Left ventricle myocardium inferior (tissue), 1 donor: ENCODE results near the gene ATP1A4. TPM values are rescaled to one million over a fixed set of nuclear protein-coding genes. Genes with fewer than 3 reads are reported as not detected.
"Not testable (repeated sequence)": the region's sequence is repeated elsewhere in the genome, so short reads cannot be mapped to it uniquely, and the experiment has no call there.

Experiments used
- DNase-seq: peaks from one replicate; pipeline ENCODE4 v3.0.0-alpha.2; 2020
- H3K27ac ChIP-seq: fragments of 200-600 bp; replicated peaks from 2 replicates; pipeline ENCODE4 v1.8.0; 2021
- H3K27me3 ChIP-seq: fragments of 200-600 bp; 2 replicates; pipeline ENCODE4 v1.8.0; 2021; ENCODE audit warnings: low read depth
- H3K36me3 ChIP-seq: fragments of 200-600 bp; 2 replicates; pipeline ENCODE4 v1.8.0; 2021
- H3K4me1 ChIP-seq: fragments of 200-600 bp; 2 replicates; pipeline ENCODE4 v1.8.0; 2021
- H3K4me3 ChIP-seq: fragments of 200-600 bp; 2 replicates; pipeline ENCODE4 v1.8.0; 2021; ENCODE audit warnings: mild to moderate bottlenecking, moderate library complexity
- H3K9me3 ChIP-seq: fragments of 200-600 bp; replicated peaks from 2 replicates; pipeline ENCODE4 v1.8.0; 2021
- intact Hi-C: fragments of 100-400 bp; cut with micrococcal nuclease; formaldehyde crosslinking; loops from one replicate; pipeline ENCODE4 v1.11.0; 2022
- total RNA-seq: library from RNA; stranded (reverse); fragmentation: NEBNext Ultra II Directional; extraction: Animal tissue kit (Norgen Biotek cat#: 25700); gene quantifications from one replicate; pipeline ENCODE4 v1.2.1, GENCODE V29; 2021
- TF ChIP-seq, protein P1 (sequence below): fragments of 200-600 bp; IDR thresholded peaks from 2 replicates; pipeline ENCODE4 v1.8.0; 2021; ENCODE audit warnings: antibody characterized with exemption, mild to moderate bottlenecking, borderline replicate concordance
- donor health status: DM: no; HTN: yes; CAD: no; lungs with severe emphysema.

ATP1A4 gene
- total RNA-seq, 1 donor from 2014 or later, result 0.11 TPM

DNA sequence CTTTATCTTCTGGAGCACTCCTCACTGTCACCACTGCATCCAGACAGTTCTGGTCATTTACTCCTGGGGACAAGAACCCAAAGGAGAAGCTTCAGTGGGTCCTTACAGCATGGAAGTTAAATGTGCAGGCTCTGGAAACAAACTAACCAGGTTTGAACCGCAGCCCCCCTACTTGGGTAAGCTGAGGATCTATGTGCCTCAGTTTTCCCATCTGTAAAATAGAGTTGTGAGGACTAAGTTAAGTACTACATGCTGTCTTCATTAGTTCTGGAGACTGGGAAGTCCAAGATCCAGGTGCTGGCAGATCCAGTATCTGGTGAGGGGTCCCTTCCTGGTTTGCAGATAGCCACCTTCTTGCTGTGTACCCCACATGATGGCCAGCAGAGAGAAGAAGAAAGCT lies 43.9 kb upstream of the ATP1A4 start:
- intact Hi-C loops, result no loop called here
- DNase-seq, result no peak

DNA sequence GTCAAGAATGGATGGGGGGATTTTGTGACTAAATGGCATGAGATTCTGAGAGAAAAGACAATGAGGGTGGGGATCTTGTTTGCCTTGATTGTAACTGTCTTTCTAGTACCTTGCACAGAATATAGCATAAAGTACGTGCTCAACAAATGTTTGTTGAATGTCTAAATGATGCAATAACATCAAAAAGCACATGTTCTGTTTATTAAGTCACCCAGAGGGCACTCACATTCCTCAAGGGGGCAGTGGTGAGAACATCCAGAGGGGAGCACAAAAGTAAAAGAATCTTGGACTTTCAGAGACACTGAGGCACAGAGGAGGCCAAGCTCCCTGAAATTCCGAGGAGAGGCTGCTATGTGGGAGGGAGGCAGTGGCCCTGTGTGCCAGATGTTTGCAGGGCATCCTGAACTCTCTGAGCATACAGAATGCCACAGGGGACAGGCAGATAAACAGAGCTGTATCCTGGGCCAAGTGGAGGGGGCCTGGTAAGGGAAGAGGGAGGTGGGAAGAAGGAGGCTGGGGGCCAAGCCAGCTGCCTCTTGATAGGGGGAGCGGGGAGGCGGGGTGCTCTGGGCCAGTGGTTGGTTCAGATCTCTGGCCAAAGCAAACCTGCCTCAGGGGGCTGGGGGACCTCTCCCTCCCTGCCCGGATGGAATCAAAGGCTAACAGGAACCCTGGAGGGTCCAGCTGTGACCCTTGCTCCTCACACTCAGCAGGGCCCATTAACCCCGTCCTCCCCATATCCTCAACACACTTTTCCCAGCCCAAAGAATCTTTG lies 42.3 kb upstream of the ATP1A4 start:
- Histone ChIP-seq H3K9me3 (no peaks in the 10 kb centered on the region), H3K27ac (peak overlapping the region; percentile 5), H3K4me1 (peaks cover 15% of the 10 kb centered on the region), H3K4me3 (no peak overlapping the region), H3K27me3 (peaks cover 5% of the 10 kb centered on the region), H3K36me3 (no peaks in the 10 kb centered on the region)
- TF ChIP-seq, protein P1, sequence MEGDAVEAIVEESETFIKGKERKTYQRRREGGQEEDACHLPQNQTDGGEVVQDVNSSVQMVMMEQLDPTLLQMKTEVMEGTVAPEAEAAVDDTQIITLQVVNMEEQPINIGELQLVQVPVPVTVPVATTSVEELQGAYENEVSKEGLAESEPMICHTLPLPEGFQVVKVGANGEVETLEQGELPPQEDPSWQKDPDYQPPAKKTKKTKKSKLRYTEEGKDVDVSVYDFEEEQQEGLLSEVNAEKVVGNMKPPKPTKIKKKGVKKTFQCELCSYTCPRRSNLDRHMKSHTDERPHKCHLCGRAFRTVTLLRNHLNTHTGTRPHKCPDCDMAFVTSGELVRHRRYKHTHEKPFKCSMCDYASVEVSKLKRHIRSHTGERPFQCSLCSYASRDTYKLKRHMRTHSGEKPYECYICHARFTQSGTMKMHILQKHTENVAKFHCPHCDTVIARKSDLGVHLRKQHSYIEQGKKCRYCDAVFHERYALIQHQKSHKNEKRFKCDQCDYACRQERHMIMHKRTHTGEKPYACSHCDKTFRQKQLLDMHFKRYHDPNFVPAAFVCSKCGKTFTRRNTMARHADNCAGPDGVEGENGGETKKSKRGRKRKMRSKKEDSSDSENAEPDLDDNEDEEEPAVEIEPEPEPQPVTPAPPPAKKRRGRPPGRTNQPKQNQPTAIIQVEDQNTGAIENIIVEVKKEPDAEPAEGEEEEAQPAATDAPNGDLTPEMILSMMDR, result peak; percentile 67
- intact Hi-C loops, result no loop called here
- DNase-seq, result no peak

More for the DNA sequence above, 43.9 kb upstream of the ATP1A4 start:
- Histone ChIP-seq H3K9me3 (no peaks in the 10 kb centered on the region), H3K36me3 (no peaks in the 10 kb centered on the region), H3K27me3 (peaks cover 5% of the 10 kb centered on the region), H3K4me1 (peaks cover 13% of the 10 kb centered on the region), H3K4me3 (no peak overlapping the region), H3K27ac (no peak overlapping the region)
- TF ChIP-seq, protein P1, result no peak

DNA sequence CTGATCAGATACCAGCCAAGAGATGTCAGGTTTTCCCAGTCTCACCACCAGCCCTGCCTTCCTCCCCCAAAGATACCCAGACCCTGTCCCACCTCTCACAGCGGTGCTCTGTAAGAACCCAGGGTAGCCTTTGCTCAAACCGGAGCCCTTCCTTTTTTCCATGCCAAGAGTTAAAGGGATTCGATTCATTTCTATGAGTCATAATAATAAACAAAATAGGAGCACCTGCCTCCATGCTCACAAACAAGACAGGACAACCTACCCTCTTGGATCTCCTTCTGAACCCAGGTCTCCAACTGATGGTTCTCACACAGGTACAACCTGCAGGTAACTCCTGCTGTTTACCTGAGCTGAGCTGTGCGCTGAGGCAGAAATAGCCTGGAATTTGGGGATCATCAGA lies 41.7 kb upstream of the ATP1A4 start:
- intact Hi-C loops, result no loop called here
- Histone ChIP-seq H3K9me3 (no peaks in the 10 kb centered on the region), H3K36me3 (no peaks in the 10 kb centered on the region), H3K4me3 (no peak overlapping the region), H3K4me1 (peaks cover 18% of the 10 kb centered on the region), H3K27me3 (peaks cover 5% of the 10 kb centered on the region), H3K27ac (peak overlapping the region; percentile 5)
- TF ChIP-seq, protein P1, result no peak
- no peak for DNase-seq

DNA sequence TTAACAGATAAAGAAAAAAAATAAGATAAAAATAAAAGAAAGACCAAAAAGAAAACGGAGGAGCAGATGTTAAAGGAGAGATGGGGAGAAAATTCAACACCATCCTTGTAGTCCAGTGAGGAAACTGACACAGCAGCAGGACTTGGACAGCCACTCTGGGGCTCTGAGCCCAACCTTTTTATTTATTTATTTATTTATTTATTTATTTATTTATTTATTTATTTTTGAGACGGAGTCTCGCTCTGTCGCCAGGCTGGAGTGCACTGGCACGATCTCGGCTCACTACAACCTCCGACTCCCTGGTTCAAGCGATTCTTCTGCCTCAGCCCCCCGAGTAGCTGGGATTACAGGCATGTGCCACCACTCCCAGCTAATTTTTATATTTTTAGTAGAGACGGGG lies 39.9 kb upstream of the ATP1A4 start:
- H3K4me3 ChIP-seq, DNase-seq, H3K36me3 ChIP-seq, intact Hi-C loops, H3K9me3 ChIP-seq, H3K27me3 ChIP-seq: not testable (repeated sequence)
- H3K4me1 ChIP-seq, result peaks cover 30% of the 10 kb centered on the region
- H3K27ac ChIP-seq, result peak overlapping the region; percentile 90

DNA sequence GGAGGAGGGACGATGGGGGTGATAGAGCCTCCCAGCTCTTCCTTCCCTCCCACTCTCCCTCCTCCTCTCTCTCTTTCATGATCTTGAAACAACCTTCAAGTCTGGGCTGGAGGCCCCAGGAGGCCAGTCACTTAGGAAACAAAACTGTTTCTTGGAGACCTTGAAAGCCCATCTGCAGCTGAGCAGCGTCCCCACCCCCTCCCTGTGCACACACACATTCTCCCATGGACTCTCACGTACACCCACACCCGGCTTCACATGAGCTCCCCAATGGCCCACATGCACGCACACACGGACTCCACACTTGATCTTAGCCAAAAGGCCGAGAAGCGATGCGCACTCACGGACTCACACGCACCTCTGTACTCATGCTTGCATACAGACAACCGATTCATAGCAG lies 39.0 kb upstream of the ATP1A4 start:
- intact Hi-C loops, result no loop called here
- H3K4me1 ChIP-seq, result peaks cover 39% of the 10 kb centered on the region
- H3K27me3 ChIP-seq, result peaks cover 5% of the 10 kb centered on the region
- TF ChIP-seq, protein P1, result no peak
- H3K36me3 ChIP-seq, result no peaks in the 10 kb centered on the region
- no peak overlapping the region for H3K4me3 ChIP-seq
- no peaks in the 10 kb centered on the region for H3K9me3 ChIP-seq
- peak overlapping the region; percentile 90 for H3K27ac ChIP-seq
- DNase-seq, result peak; percentile 45

DNA sequence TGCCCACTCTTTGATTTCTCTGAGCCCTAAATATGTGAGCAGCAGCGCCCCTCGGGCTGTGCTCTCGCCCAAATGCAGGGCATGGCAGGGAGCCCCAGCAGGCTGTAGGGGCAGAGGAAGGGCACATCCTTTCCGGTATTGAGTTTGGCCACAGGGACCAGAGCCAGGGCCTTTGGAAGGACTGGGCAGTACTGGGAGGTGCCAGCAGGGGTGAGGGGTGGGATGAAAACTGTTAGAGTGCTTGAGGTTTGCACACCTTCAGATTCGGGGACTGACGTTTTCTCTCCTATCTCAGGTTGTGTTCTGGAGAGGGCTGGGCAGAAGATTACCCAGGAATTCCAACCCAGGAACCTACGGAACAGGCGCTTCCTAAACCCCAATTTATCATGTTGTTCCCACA lies 38.0 kb upstream of the ATP1A4 start:
- intact Hi-C loops, result no loop called here

More for the DNA sequence above, 38.0 kb upstream of the ATP1A4 start:
- H3K27ac ChIP-seq, result peak overlapping the region; percentile 90
- H3K4me1 ChIP-seq, result peaks cover 48% of the 10 kb centered on the region
- TF ChIP-seq, protein P1, result no peak
- H3K27me3 ChIP-seq, result peaks cover 5% of the 10 kb centered on the region
- H3K36me3 ChIP-seq, result no peaks in the 10 kb centered on the region
- H3K9me3 ChIP-seq, result no peaks in the 10 kb centered on the region
- DNase-seq, result no peak
- H3K4me3 ChIP-seq, result no peak overlapping the region
